Esophagus muscularis mucosa (tissue), 4 donors: Measurements from ENCODE around the gene AFAP1. TPM values are rescaled to one million over a fixed set of nuclear protein-coding genes. Genes with fewer than 3 reads are reported as not detected.
A peak's percentile ranks its signal among the peaks of the same experiment; 100 is the strongest.

Experiments
- DNase-seq: peaks from one replicate; pipeline ENCODE4 v3.0.0-alpha.2; 2017; ENCODE audit errors: extremely low spot score
- H3K27ac ChIP-seq, 4 donors: fragments of 200-600 bp; sonication (generic); replicated peaks in 1 of 4; 1 replicate in 3 of 4; 2 replicates in 1 of 4; pipeline ENCODE4 v1.5.1; 2016 to 2019; ENCODE audit warnings: mild to moderate bottlenecking in 1 of 4
- H3K27me3 ChIP-seq, 4 donors: fragments of 200-600 bp; sonication (generic); one replicate each; pipeline versions ENCODE4 v1.5.1 to v1.6.0; 2016 to 2019
- H3K36me3 ChIP-seq, 4 donors: fragments of 200-600 bp; sonication (generic); one replicate each; pipeline ENCODE4 v1.5.1; 2016 to 2019
- H3K4me1 ChIP-seq, 4 donors: fragments of 200-600 bp; sonication (generic); one replicate each; pipeline ENCODE4 v1.5.1; 2016 to 2019
- H3K4me3 ChIP-seq, 4 donors: fragments of 200-600 bp; sonication (generic); 1 replicate in 2 of 4; 2 replicates in 2 of 4; pipeline ENCODE4 v1.5.1; 2016 to 2019; ENCODE audit warnings: mild to moderate bottlenecking in 4 of 4, moderate library complexity in 1 of 4
- H3K9me3 ChIP-seq, 4 donors: fragments of 200-600 bp; sonication (generic); 1 replicate in 3 of 4; 2 replicates in 1 of 4; pipeline ENCODE4 v1.5.1; 2016 to 2019
- EP300 ChIP-seq: sonication (generic); formaldehyde crosslinking; IDR thresholded peaks from one replicate; pipeline ENCODE4 v1.6.1; 2017; ENCODE audit warnings: antibody characterized with exemption
- POLR2A ChIP-seq: fragments of 450-650 bp; IDR thresholded peaks from one replicate; pipeline ENCODE4 v1.6.1; 2017; ENCODE audit warnings: antibody characterized with exemption, moderate library complexity, mild to moderate bottlenecking, low read depth
- POLR2AphosphoS5 ChIP-seq, 2 donors: sonication (generic); formaldehyde crosslinking; IDR thresholded peaks; one replicate each; pipeline ENCODE4 v1.6.1; 2017; ENCODE audit warnings: antibody characterized with exemption in 2 of 2
- WGBS: methylation state at CpG from one replicate; pipeline ENCODE4 v1.1.5; 2018; 5-methylcytosine and 5-hydroxymethylcytosine counted together
- intact Hi-C: fragments of 100-400 bp; cut with DNase I; formaldehyde crosslinking; loops from one replicate; pipeline ENCODE4 v1.15.1; 2023
- total RNA-seq, 4 donors: library from RNA; depleted of rRNA; stranded (reverse); fragments of >200 nt; gene quantifications; one replicate each; pipeline versions ENCODE4 v1.1.0 to v1.2.1, GENCODE V29; 2016
- TF ChIP-seq, protein P1 (sequence below), 3 experiments: fragments of 200-600 bp in 2 of 3; fragments of 450-650 bp in 1 of 3; sonication (generic) in 2 of 3; IDR thresholded peaks; one replicate each; pipeline ENCODE4 v1.5.1; 2017 to 2019; ENCODE audit warnings: antibody characterized with exemption in 3 of 3, mild to moderate bottlenecking in 2 of 3, moderate library complexity in 1 of 3

The AFAP1 gene
- total RNA-seq, 4 donors from 2014 or later, result 37.8 to 71.3 (median 50.9) TPM

GRCh38 chr4:7862561-7863192 is 77.0 kb downstream of the AFAP1 start:
- intact Hi-C loops, result no loop called here
- 78% methylated on average over 15 of the region's 16 CpGs for WGBS
- TF ChIP-seq POLR2A (no peak), POLR2AphosphoS5 (IDR thresholded peaks at IDR 0.05) (no peak), EP300 (no peak)
- TF ChIP-seq, protein P1, sequence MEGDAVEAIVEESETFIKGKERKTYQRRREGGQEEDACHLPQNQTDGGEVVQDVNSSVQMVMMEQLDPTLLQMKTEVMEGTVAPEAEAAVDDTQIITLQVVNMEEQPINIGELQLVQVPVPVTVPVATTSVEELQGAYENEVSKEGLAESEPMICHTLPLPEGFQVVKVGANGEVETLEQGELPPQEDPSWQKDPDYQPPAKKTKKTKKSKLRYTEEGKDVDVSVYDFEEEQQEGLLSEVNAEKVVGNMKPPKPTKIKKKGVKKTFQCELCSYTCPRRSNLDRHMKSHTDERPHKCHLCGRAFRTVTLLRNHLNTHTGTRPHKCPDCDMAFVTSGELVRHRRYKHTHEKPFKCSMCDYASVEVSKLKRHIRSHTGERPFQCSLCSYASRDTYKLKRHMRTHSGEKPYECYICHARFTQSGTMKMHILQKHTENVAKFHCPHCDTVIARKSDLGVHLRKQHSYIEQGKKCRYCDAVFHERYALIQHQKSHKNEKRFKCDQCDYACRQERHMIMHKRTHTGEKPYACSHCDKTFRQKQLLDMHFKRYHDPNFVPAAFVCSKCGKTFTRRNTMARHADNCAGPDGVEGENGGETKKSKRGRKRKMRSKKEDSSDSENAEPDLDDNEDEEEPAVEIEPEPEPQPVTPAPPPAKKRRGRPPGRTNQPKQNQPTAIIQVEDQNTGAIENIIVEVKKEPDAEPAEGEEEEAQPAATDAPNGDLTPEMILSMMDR (IDR thresholded peaks at IDR 0.05), result no peak

GRCh38 chr4:7861440-7861881 is 78.2 kb downstream of the AFAP1 start:
- 36% methylated on average over 6 of the region's 6 CpGs for WGBS

More at GRCh38 chr4:7862561-7863192, 77.0 kb downstream of the AFAP1 start:
- no peak for DNase-seq
- H3K36me3 ChIP-seq, result peaks cover 0 to 28% (median 7%) of the 10 kb centered on the region in 4 donors
- no peak overlapping the region for H3K4me3 ChIP-seq
- H3K4me1 ChIP-seq, result peaks cover 20 to 60% (median 54%) of the 10 kb centered on the region in 4 donors
- no peaks in the 10 kb centered on the region for H3K27me3 ChIP-seq
- no peak overlapping the region for H3K27ac ChIP-seq
- no peaks in the 10 kb centered on the region for H3K9me3 ChIP-seq

GRCh38 chr4:7860600-7861163 is 79.0 kb downstream of the AFAP1 start:
- DNase-seq, result no peak
- no peak for TF ChIP-seq POLR2A
- no peak for TF ChIP-seq EP300
- TF ChIP-seq POLR2AphosphoS5 (IDR thresholded peaks at IDR 0.05), result no peak
- TF ChIP-seq, protein P1 (IDR thresholded peaks at IDR 0.05), result no peak
- intact Hi-C loops, result no loop called here
- Histone ChIP-seq H3K9me3 (no peaks in the 10 kb centered on the region), H3K4me1 (peaks cover 31 to 73% (median 68%) of the 10 kb centered on the region in 4 donors), H3K4me3 (no peak overlapping the region), H3K27ac (peak overlapping the region in 3 of 4 donors; percentile 40 to 55 (median 48)), H3K36me3 (peaks cover 0 to 9% (median 0%) of the 10 kb centered on the region in 4 donors), H3K27me3 (no peaks in the 10 kb centered on the region)
- 92% methylated on average over 19 of the region's 19 CpGs for WGBS

More at GRCh38 chr4:7861440-7861881, 78.2 kb downstream of the AFAP1 start:
- DNase-seq, result no peak
- peak overlapping the region in 1 of 4 donors; percentile 12 for H3K4me3 ChIP-seq
- no peaks in the 10 kb centered on the region for H3K9me3 ChIP-seq
- H3K27ac ChIP-seq, result peak overlapping the region; percentile 30 to 55 (median 44)
- H3K27me3 ChIP-seq, result no peaks in the 10 kb centered on the region
- peaks cover 0 to 16% (median 0%) of the 10 kb centered on the region in 4 donors for H3K36me3 ChIP-seq
- intact Hi-C loops, result no loop called here
- TF ChIP-seq POLR2A, result no peak
- TF ChIP-seq POLR2AphosphoS5 (IDR thresholded peaks at IDR 0.05), result no peak
- TF ChIP-seq, protein P1 (IDR thresholded peaks at IDR 0.05), result no peak
- TF ChIP-seq EP300, result no peak
- peaks cover 31 to 66% (median 61%) of the 10 kb centered on the region in 4 donors for H3K4me1 ChIP-seq

DNA sequence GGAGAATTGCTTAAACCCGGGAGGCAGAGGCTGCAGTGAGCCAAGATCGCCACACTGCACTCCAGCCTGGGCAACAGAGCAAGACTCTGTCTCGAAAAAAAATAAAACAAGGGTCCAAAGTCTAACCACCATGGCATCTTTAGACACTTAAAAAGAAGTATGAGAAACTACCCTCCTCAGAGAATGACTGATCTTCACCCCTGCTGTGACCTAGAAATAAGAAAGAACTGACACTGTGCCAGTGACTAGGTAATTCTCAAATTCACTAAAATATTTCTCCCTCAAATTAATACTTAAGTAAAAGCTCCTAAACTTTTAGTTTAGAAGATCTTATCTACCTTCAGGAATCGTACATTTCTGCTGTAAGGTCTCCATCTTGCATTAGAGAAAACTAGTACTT is 80.3 kb downstream of the AFAP1 start:
- Histone ChIP-seq H3K9me3 (no peaks in the 10 kb centered on the region), H3K27me3 (no peaks in the 10 kb centered on the region), H3K27ac (no peak overlapping the region), H3K4me3 (no peak overlapping the region), H3K36me3 (peaks cover under 1 to 11% (median 5%) of the 10 kb centered on the region in 4 donors), H3K4me1 (peaks cover 39 to 82% (median 74%) of the 10 kb centered on the region in 4 donors)
- intact Hi-C loops, result no loop called here
- TF ChIP-seq POLR2A (no peak), POLR2AphosphoS5 (IDR thresholded peaks at IDR 0.05) (no peak), EP300 (no peak)
- TF ChIP-seq, protein P1 (IDR thresholded peaks at IDR 0.05), result no peak
- WGBS, result 74% methylated on average over 4 of the region's 4 CpGs
- no peak for DNase-seq
